ENCODE results near the gene SGCA. TPM values are rescaled to one million over a fixed set of nuclear protein-coding genes. Genes with fewer than 3 reads are reported as not detected.

The SGCA gene
- total and polyA plus RNA-seq, 9 of the 15 experiments (the other 6 are each of a cell fraction or from before 2014, with no cell fraction given) = not detected

DNA sequence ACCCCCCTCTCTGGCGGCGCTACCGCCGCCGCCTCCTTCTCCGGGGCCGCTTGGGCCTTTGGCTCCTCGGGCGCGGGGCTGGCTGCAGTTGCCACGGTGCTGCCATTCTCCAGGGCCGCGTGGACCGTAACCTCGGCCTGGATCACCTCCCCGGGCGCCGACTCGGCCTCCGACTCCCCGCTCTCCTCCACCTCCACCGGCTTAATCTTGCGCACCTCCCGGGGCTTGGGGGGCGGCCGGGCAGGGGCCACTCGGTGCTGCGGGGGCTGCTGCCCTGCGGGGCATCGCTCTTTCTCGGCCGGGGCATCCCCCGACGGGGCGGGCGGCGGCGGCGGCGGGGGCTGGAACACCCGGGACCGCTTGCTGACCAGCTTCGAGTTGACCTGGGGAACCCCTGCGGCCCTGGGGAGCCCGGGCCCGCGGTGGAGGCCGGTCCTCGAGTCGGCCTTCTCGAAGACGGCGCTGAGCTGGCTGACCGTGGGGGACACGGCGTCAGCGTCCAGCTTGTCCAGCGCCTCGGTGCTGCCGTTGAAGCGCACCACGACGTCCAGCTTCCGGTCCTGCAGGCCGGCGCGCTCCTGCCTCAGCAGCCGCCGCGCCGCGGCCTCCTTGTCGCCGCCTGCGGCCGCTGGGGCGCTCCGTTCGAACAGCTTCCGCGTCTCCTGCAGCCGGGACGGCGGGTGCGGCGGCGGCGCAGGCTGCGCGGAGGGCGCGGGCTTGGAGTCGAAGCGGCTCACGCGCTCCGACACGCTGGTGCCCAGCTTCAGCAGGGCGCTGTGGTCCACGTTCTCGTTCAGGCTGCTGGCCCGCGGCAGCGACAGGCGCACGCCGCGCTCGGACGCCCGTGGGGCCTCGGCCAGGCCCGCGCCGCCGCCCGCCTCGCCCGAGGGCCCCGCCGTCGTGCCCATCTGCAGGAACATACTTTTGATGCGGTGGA lies 16.1 kb upstream of the SGCA start:
- peaks cover 73% of the 10 kb centered on the region for H3K79me2 ChIP-seq (ENCODE audit: control insufficient read depth, insufficient read depth, low read length)
- peak overlapping the region; percentile 67 to 97 for H3K9ac ChIP-seq (ENCODE audit: insufficient read depth in 1 of 2, low read depth in 2 of 2, low read length in 2 of 2)
- H2AFZ ChIP-seq (ENCODE audit: low read depth, low read length) = peak overlapping the region; percentile 47; the same call in 1 of the 2 replicates
- under 1% methylated on average over 83 of the region's 123 CpGs for WGBS (ENCODE audit: insufficient coverage, low coverage, missing lambda C conversion rate)
- H3K9me1 ChIP-seq (ENCODE audit: control insufficient read depth, insufficient read depth, low read length) = peaks cover 10% of the 10 kb centered on the region
- CTCF ChIA-PET (ENCODE audit: low intra/inter-chr PET ratio) = no interaction called here
- ATAC-seq (peak; percentile 42), DNase-seq (ENCODE audit: extremely low read depth in 1 of 4, low spot score in 3 of 4) (peak in 3 of 4 experiments; percentile 45 to 77 (median 67)), FAIRE-seq (no peak)
- no peaks in the 10 kb centered on the region for H3K9me3 ChIP-seq (replicated peaks; ENCODE audit: control insufficient read depth, insufficient read depth, low read depth, low read length)
- H3K4me2 ChIP-seq (ENCODE audit: insufficient read depth, low read length) = peak overlapping the region; percentile 80
- in situ Hi-C loops (cut with MboI) (no loop called here), intact Hi-C loops (cut with micrococcal nuclease) (no loop called here)
- H3K4me3 ChIP-seq = peak overlapping the region; percentile 67
- peak overlapping the region; percentile 83 for H3K27ac ChIP-seq (ENCODE audit: extremely low read depth, low read depth, low read length)
- H3K4me1 ChIP-seq (replicated peaks in 1 of 2; ENCODE audit: control insufficient read depth in 2 of 2, insufficient read depth in 2 of 2, low read length in 2 of 2) = peaks cover 46 to 99% of the 10 kb centered on the region in 2 experiments
- H3K36me3 ChIP-seq (ENCODE audit: control insufficient read depth, insufficient read depth, low read length) = peaks cover 35% of the 10 kb centered on the region
- POLR2A ChIA-PET = interaction anchor here (0.6 to 1.1 kb wide), 4 partner anchors 19 to 79 kb away, joined by 3 to 6 read pairs (median 4); no protein-coding TSS in a partner anchor
- peaks cover 14% of the 10 kb centered on the region for H4K20me1 ChIP-seq (replicated peaks; ENCODE audit: control insufficient read depth, insufficient read depth, low read length)
- H3K27me3 ChIP-seq (ENCODE audit: control insufficient read depth in 2 of 2, insufficient read depth in 2 of 2, low read length in 2 of 2) = no peaks in the 10 kb centered on the region
- BruUV-seq (replicated peaks) = TSS peak; percentile 44
- peak in 1 of 3 experiments; percentile 30 for TF ChIP-seq YY1 (IDR thresholded peaks at IDR 0.05; ENCODE audit: borderline replicate concordance in 1 of 3, control insufficient read depth in 1 of 3, extremely low read depth in 1 of 3, insufficient read depth in 3 of 3, insufficient read length in 1 of 3, insufficient replicate concordance in 2 of 3, low read depth in 1 of 3, low read length in 2 of 3)
- TF ChIP-seq U2AF1 (optimal IDR thresholded peaks at IDR 0.05; ENCODE audit: low read depth, low read length) = peak; percentile 34
- TF ChIP-seq CEBPB (tag; IDR thresholded peaks at IDR 0.05) = no peak
- TF ChIP-seq, protein P1, sequence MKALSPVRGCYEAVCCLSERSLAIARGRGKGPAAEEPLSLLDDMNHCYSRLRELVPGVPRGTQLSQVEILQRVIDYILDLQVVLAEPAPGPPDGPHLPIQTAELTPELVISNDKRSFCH (CRISPR knock-in tag; IDR thresholded peaks at IDR 0.05) = no peak
- TF ChIP-seq, protein P1 (tag; IDR thresholded peaks at IDR 0.05) = 0 out of 2 replicates have a peak, but pooled peaks have one; percentile 25
- TF ChIP-seq GABPB1 (CRISPR knock-in tag; IDR thresholded peaks at IDR 0.05) = peak; percentile 62
- TF ChIP-seq SAFB (IDR thresholded peaks at IDR 0.05; ENCODE audit: borderline replicate concordance, low read depth, low read length) = no peak
- TF ChIP-seq NR3C1 (CRISPR knock-in tag; IDR thresholded peaks at IDR 0.05) = no peak
- TF ChIP-seq ZNF780A (CRISPR knock-in tag; IDR thresholded peaks at IDR 0.05) = no peak
- no peak for TF ChIP-seq ZNF551 (CRISPR knock-in tag; IDR thresholded peaks at IDR 0.05)
- peak; percentile 71 for TF ChIP-seq RBFOX2 (IDR thresholded peaks at IDR 0.05; ENCODE audit: low read depth, low read length)
- no peak for TF ChIP-seq HMG20B (CRISPR knock-in tag; IDR thresholded peaks at IDR 0.05)
- TF ChIP-seq HNRNPK (IDR thresholded peaks at IDR 0.05; ENCODE audit: low read depth, low read length, poor library complexity, severe bottlenecking) = no peak
- peak; percentile 72 for TF ChIP-seq GATAD2B (IDR thresholded peaks at IDR 0.05; ENCODE audit: borderline replicate concordance)
- TF ChIP-seq SAFB2 (IDR thresholded peaks at IDR 0.05; ENCODE audit: borderline replicate concordance, low read depth, low read length, severe bottlenecking) = no peak
- no peak for TF ChIP-seq EP400 (IDR thresholded peaks at IDR 0.05)
- TF ChIP-seq PHF20 (IDR thresholded peaks at IDR 0.05; ENCODE audit: partially characterized antibody) = peak; percentile 33
- no peak for TF ChIP-seq NCOA1 (IDR thresholded peaks at IDR 0.05; ENCODE audit: low read depth)
- TF ChIP-seq KDM4B (IDR thresholded peaks at IDR 0.05; ENCODE audit: borderline replicate concordance in 2 of 2, low read depth in 1 of 2) = no peak
- 0 out of 4 replicates have a peak, but pooled peaks of 1 of the 2 experiments have one; percentile 10 for TF ChIP-seq RCOR1 (IDR thresholded peaks at IDR 0.05; ENCODE audit: borderline replicate concordance in 1 of 2, low read depth in 2 of 2, low read length in 2 of 2)
- TF ChIP-seq HNRNPLL (IDR thresholded peaks at IDR 0.05; ENCODE audit: low read depth, low read length, poor library complexity, severe bottlenecking) = peak; percentile 97
- TF ChIP-seq TRIM24 (IDR thresholded peaks at IDR 0.05) = 0 out of 4 replicates have a peak, but pooled peaks of 1 of the 2 experiments have one; percentile 45
